HEK293 (cell line): Measurements from ENCODE around the gene C1orf185.

Experiments
- CTCF ChIA-PET: fragments of 350-600 bp; formaldehyde crosslinking; extraction: SDS; loops from one replicate; lab custom pipeline; 2021; ENCODE audit warnings: antibody characterized with exemption; lab: Yijun Ruan, JAX
- POLR2A ChIA-PET: fragments of 300-600 bp; formaldehyde crosslinking; extraction: SDS; loops from one replicate; lab custom pipeline; 2020; ENCODE audit warnings: antibody characterized with exemption, inconsistent platforms; lab: Yijun Ruan, JAX
- H3K27ac ChIP-seq: fragments of 200-500 bp; sonication (Bioruptor generic); 2 replicates; pipeline ENCODE4 v1.5.1; 2014; ENCODE audit warnings: low read depth, low read length, control low read depth, inconsistent platforms; ENCODE audit errors: extremely low read depth
- H3K36me3 ChIP-seq, 2 experiments: fragments of 200-500 bp in 1 of 2; sonication (Bioruptor generic) in 1 of 2; 1 replicate in 1 of 2; 2 replicates in 1 of 2; pipeline ENCODE4 v1.5.1; 2014 to 2017; ENCODE audit warnings: inconsistent platforms in 2 of 2, low read length in 2 of 2; ENCODE audit not compliant: control insufficient read depth in 2 of 2, insufficient read depth in 1 of 2
- H3K4me1 ChIP-seq: fragments of 200-500 bp; sonication (Bioruptor generic); 2 replicates; pipeline ENCODE4 v1.5.1; 2014; ENCODE audit warnings: mild to moderate bottlenecking, low read length, inconsistent platforms; ENCODE audit not compliant: control insufficient read depth, insufficient read depth
- H3K4me3 ChIP-seq: 2 replicates; pipeline ENCODE4 v1.5.1; 2011; ENCODE audit warnings: low read depth, mild to moderate bottlenecking, control low read depth, low read length, moderate library complexity
- H3K9me3 ChIP-seq: fragments of 200-500 bp; sonication (Bioruptor generic); 2 replicates; pipeline ENCODE4 v1.5.1; 2014; ENCODE audit warnings: low read depth, low read length, inconsistent platforms; ENCODE audit not compliant: control insufficient read depth, insufficient read depth
- GLI4 ChIP-seq: fragments of 450-650 bp; formaldehyde crosslinking; IDR thresholded peaks from 2 replicates; pipeline ENCODE4 v1.5.1; 2016; ENCODE audit warnings: missing biosample characterization, missing genetic modification characterization
- GLIS1 ChIP-seq: fragments of 450-650 bp; formaldehyde crosslinking; IDR thresholded peaks from 2 replicates; pipeline ENCODE4 v1.5.1; 2016; ENCODE audit warnings: missing biosample characterization, missing genetic modification characterization
- HOXC10 ChIP-seq: sonication (generic); formaldehyde crosslinking; IDR thresholded peaks from 2 replicates; pipeline ENCODE4 v1.8.1; 2023; ENCODE audit warnings: mild to moderate bottlenecking, missing genetic modification reagents
- REPIN1 ChIP-seq: fragments of 450-650 bp; formaldehyde crosslinking; IDR thresholded peaks from 2 replicates; pipeline ENCODE4 v1.5.1; 2017; ENCODE audit warnings: missing biosample characterization, missing genetic modification characterization, low read depth
- ZBTB48 ChIP-seq: fragments of 450-650 bp; formaldehyde crosslinking; IDR thresholded peaks from 2 replicates; pipeline ENCODE4 v1.5.1; 2016; ENCODE audit warnings: missing biosample characterization, missing genetic modification characterization
- ZNF266 ChIP-seq: fragments of 450-650 bp; formaldehyde crosslinking; IDR thresholded peaks from 2 replicates; pipeline ENCODE4 v1.5.1; 2016; ENCODE audit warnings: missing biosample characterization, missing genetic modification characterization, low read depth
- ZNF292 ChIP-seq: fragments of 450-650 bp; formaldehyde crosslinking; IDR thresholded peaks from 2 replicates; pipeline ENCODE4 v1.5.1; 2016; ENCODE audit warnings: low read depth, missing biosample characterization, missing genetic modification characterization, borderline replicate concordance
- ZNF335 ChIP-seq: fragments of 450-650 bp; formaldehyde crosslinking; conservative IDR thresholded peaks from 2 replicates; pipeline ENCODE4 v1.5.1; 2016; ENCODE audit warnings: missing biosample characterization, missing genetic modification characterization
- ZNF366 ChIP-seq: fragments of 450-650 bp; formaldehyde crosslinking; conservative IDR thresholded peaks from 2 replicates; pipeline ENCODE4 v1.5.1; 2016; ENCODE audit warnings: missing biosample characterization, missing genetic modification characterization
- ZNF404 ChIP-seq: fragments of 450-650 bp; formaldehyde crosslinking; IDR thresholded peaks from 2 replicates; pipeline ENCODE4 v1.5.1; 2017; ENCODE audit warnings: missing biosample characterization, missing genetic modification characterization
- ZNF473 ChIP-seq: fragments of 450-650 bp; formaldehyde crosslinking; IDR thresholded peaks from 2 replicates; pipeline ENCODE4 v1.5.1; 2017; ENCODE audit warnings: missing biosample characterization, missing genetic modification characterization
- ZNF658 ChIP-seq: fragments of 450-650 bp; formaldehyde crosslinking; IDR thresholded peaks from 2 replicates; pipeline ENCODE4; 2016; ENCODE audit warnings: missing biosample characterization, missing genetic modification characterization
- ZNF660 ChIP-seq: fragments of 450-650 bp; IDR thresholded peaks from 2 replicates; pipeline ENCODE4 v1.5.1; 2018; ENCODE audit warnings: missing biosample characterization, mild to moderate bottlenecking, missing genetic modification characterization
- ZNF670 ChIP-seq: fragments of 450-650 bp; formaldehyde crosslinking; IDR thresholded peaks from 2 replicates; pipeline ENCODE4 v1.5.1; 2016; ENCODE audit warnings: missing biosample characterization, missing genetic modification characterization, low read depth
- TF ChIP-seq, protein P1 (sequence below): fragments of 450-650 bp; formaldehyde crosslinking; IDR thresholded peaks from 2 replicates; pipeline ENCODE4 v1.5.1; 2016; ENCODE audit warnings: missing biosample characterization, missing genetic modification characterization, low read depth
- TF ChIP-seq, protein P2 (sequence below): fragments of 450-650 bp; formaldehyde crosslinking; IDR thresholded peaks from 2 replicates; pipeline ENCODE4 v1.5.1; 2016; ENCODE audit warnings: missing biosample characterization, missing genetic modification characterization
- TF ChIP-seq, protein P3 (sequence below): fragments of 450-650 bp; formaldehyde crosslinking; IDR thresholded peaks from 2 replicates; pipeline ENCODE4 v1.5.0; 2017; ENCODE audit warnings: missing biosample characterization, missing genetic modification characterization, borderline replicate concordance
- TF ChIP-seq, protein P4 (sequence below): fragments of 450-650 bp; formaldehyde crosslinking; IDR thresholded peaks from 2 replicates; pipeline ENCODE4 v1.5.1; 2016; ENCODE audit warnings: missing biosample characterization, missing genetic modification characterization

The C1orf185 gene

DNA sequence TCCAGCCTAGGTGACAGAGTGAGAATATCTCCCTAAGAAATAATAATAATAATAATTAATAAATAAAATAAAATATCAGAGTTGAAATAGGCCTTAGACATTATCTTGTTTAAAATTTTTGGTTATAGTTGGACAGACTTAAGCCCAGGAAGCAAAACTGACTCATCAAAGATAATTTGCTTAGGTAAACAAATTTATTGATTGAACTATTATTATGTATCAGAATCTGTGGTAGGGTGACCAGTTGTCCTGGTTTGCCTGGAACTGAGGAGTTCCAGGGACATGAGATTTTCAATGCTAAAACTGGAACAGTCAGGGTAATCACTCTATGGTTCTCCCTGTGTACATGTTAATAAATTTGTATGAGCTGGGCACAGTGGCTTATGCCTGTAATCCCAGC is 86.2 kb downstream of the C1orf185 start:
- Histone ChIP-seq H3K36me3 (no peaks in the 10 kb centered on the region), H3K4me3 (no peak overlapping the region), H3K9me3 (no peaks in the 10 kb centered on the region), H3K27ac (no peak overlapping the region), H3K4me1 (no peaks in the 10 kb centered on the region)
- CTCF ChIA-PET, result interaction anchor here (0.9 to 6.5 kb wide), 18 partner anchors 9 to 819 kb away, joined by 3 to 58 read pairs (median 6); no protein-coding TSS in a partner anchor
- POLR2A ChIA-PET, result interaction anchor here (0.6 to 0.7 kb wide), 2 partner anchors 172 to 820 kb away, joined by 3 to 4 read pairs; no protein-coding TSS in a partner anchor
- TF ChIP-seq ZNF292, result no peak
- TF ChIP-seq ZNF670 (tag by site-specific recombination), result no peak
- no peak for TF ChIP-seq HOXC10 (CRISPR knock-in tag)
- TF ChIP-seq, protein P1, sequence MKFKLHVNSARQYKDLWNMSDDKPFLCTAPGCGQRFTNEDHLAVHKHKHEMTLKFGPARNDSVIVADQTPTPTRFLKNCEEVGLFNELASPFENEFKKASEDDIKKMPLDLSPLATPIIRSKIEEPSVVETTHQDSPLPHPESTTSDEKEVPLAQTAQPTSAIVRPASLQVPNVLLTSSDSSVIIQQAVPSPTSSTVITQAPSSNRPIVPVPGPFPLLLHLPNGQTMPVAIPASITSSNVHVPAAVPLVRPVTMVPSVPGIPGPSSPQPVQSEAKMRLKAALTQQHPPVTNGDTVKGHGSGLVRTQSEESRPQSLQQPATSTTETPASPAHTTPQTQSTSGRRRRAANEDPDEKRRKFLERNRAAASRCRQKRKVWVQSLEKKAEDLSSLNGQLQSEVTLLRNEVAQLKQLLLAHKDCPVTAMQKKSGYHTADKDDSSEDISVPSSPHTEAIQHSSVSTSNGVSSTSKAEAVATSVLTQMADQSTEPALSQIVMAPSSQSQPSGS, result no peak
- TF ChIP-seq, protein P2, sequence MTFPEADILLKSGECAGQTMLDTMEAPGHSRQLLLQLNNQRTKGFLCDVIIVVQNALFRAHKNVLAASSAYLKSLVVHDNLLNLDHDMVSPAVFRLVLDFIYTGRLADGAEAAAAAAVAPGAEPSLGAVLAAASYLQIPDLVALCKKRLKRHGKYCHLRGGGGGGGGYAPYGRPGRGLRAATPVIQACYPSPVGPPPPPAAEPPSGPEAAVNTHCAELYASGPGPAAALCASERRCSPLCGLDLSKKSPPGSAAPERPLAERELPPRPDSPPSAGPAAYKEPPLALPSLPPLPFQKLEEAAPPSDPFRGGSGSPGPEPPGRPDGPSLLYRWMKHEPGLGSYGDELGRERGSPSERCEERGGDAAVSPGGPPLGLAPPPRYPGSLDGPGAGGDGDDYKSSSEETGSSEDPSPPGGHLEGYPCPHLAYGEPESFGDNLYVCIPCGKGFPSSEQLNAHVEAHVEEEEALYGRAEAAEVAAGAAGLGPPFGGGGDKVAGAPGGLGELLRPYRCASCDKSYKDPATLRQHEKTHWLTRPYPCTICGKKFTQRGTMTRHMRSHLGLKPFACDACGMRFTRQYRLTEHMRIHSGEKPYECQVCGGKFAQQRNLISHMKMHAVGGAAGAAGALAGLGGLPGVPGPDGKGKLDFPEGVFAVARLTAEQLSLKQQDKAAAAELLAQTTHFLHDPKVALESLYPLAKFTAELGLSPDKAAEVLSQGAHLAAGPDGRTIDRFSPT (tag by site-specific recombination), result no peak
- TF ChIP-seq ZNF266 (tag by site-specific recombination), result no peak
- TF ChIP-seq REPIN1 (tag by site-specific recombination), result no peak
- TF ChIP-seq, protein P3, sequence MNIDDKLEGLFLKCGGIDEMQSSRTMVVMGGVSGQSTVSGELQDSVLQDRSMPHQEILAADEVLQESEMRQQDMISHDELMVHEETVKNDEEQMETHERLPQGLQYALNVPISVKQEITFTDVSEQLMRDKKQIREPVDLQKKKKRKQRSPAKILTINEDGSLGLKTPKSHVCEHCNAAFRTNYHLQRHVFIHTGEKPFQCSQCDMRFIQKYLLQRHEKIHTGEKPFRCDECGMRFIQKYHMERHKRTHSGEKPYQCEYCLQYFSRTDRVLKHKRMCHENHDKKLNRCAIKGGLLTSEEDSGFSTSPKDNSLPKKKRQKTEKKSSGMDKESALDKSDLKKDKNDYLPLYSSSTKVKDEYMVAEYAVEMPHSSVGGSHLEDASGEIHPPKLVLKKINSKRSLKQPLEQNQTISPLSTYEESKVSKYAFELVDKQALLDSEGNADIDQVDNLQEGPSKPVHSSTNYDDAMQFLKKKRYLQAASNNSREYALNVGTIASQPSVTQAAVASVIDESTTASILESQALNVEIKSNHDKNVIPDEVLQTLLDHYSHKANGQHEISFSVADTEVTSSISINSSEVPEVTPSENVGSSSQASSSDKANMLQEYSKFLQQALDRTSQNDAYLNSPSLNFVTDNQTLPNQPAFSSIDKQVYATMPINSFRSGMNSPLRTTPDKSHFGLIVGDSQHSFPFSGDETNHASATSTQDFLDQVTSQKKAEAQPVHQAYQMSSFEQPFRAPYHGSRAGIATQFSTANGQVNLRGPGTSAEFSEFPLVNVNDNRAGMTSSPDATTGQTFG (tag by site-specific recombination), result no peak
- TF ChIP-seq GLIS1 (tag by site-specific recombination), result no peak
- TF ChIP-seq ZNF404 (tag by site-specific recombination), result no peak
- TF ChIP-seq ZNF366 (tag by site-specific recombination), result no peak
- no peak for TF ChIP-seq GLI4
- no peak for TF ChIP-seq ZNF335 (tag by site-specific recombination)
- no peak for TF ChIP-seq ZNF660 (tag by site-specific recombination)
- TF ChIP-seq ZNF658 (tag by site-specific recombination), result no peak
- no peak for TF ChIP-seq ZBTB48 (tag by site-specific recombination)
- TF ChIP-seq, protein P4, sequence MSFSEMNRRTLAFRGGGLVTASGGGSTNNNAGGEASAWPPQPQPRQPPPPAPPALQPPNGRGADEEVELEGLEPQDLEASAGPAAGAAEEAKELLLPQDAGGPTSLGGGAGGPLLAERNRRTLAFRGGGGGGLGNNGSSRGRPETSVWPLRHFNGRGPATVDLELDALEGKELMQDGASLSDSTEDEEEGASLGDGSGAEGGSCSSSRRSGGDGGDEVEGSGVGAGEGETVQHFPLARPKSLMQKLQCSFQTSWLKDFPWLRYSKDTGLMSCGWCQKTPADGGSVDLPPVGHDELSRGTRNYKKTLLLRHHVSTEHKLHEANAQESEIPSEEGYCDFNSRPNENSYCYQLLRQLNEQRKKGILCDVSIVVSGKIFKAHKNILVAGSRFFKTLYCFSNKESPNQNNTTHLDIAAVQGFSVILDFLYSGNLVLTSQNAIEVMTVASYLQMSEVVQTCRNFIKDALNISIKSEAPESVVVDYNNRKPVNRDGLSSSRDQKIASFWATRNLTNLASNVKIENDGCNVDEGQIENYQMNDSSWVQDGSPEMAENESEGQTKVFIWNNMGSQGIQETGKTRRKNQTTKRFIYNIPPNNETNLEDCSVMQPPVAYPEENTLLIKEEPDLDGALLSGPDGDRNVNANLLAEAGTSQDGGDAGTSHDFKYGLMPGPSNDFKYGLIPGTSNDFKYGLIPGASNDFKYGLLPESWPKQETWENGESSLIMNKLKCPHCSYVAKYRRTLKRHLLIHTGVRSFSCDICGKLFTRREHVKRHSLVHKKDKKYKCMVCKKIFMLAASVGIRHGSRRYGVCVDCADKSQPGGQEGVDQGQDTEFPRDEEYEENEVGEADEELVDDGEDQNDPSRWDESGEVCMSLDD (tag by site-specific recombination), result no peak
- no peak for TF ChIP-seq ZNF473 (tag by site-specific recombination)
